Endothelial cell (in vitro differentiated cells): Measurements from ENCODE around the gene LACRT. TPM values are rescaled to one million over a fixed set of nuclear protein-coding genes. Genes with fewer than 3 reads are reported as not detected.

Source experiments
- DNase-seq: peaks from one replicate; pipeline ENCODE4 v3.0.0; 2021; ENCODE audit warnings: low spot score
- H3K27ac Mint-ChIP-seq: one replicate; pipeline ENCODE4 v1.8.0; 2021; ENCODE audit warnings: mixed read lengths, inconsistent platforms; ENCODE audit not compliant: unreplicated experiment
- H3K27me3 Mint-ChIP-seq: one replicate; pipeline ENCODE4 v1.8.0; 2021; ENCODE audit warnings: mild to moderate bottlenecking, moderate library complexity, mixed read lengths, inconsistent platforms; ENCODE audit not compliant: unreplicated experiment
- H3K36me3 Mint-ChIP-seq: one replicate; pipeline ENCODE4 v1.8.0; 2021; ENCODE audit warnings: mild to moderate bottlenecking, low read depth, mixed read lengths, inconsistent platforms; ENCODE audit not compliant: unreplicated experiment
- H3K4me1 Mint-ChIP-seq: one replicate; pipeline ENCODE4 v1.8.0; 2021; ENCODE audit warnings: mild to moderate bottlenecking, mixed read lengths, inconsistent platforms; ENCODE audit not compliant: unreplicated experiment
- H3K4me3 Mint-ChIP-seq: one replicate; pipeline ENCODE4 v1.8.0; 2021; ENCODE audit warnings: mild to moderate bottlenecking, mixed read lengths, inconsistent platforms; ENCODE audit not compliant: unreplicated experiment
- H3K9me3 Mint-ChIP-seq: one replicate; pipeline ENCODE4 v1.8.0; 2021; ENCODE audit warnings: mixed read lengths, inconsistent platforms; ENCODE audit not compliant: unreplicated experiment
- total RNA-seq: library from RNA; stranded (reverse); fragmentation: NEBNext Ultra II Directional; extraction: Animal tissue kit (Norgen Biotek cat#: 25700); gene quantifications from one replicate; pipeline ENCODE4 v1.2.1, GENCODE V29; 2021; ENCODE audit not compliant: unreplicated experiment
- TF ChIP-seq, protein P1 (sequence below): fragments of 200-600 bp; sonication (generic); IDR thresholded peaks from one replicate; pipeline ENCODE4 v1.5.0; 2021; ENCODE audit warnings: antibody characterized with exemption; ENCODE audit not compliant: unreplicated experiment

The LACRT gene
- total RNA-seq, 1 donor from 2014 or later: not detected

DNA sequence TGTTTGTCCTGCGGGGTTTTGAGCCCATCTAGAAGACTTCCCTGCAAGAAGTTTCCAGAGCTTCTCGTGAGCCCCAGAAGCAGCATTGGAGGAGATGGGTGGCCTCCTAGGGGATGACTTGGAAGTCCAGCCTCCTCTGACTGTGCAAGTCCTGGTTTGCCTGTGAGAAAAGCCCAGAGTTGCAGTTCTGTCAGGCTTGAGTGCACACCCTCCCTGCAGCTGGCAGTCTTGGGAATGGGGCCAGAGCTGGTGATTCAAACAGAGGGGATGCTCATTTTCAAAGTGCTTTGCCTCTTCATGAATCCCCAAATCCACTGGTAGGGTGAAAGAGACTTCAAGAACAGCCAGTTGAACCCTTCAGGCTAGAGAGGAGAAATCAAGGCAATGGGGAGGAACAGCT lies 42.4 kb downstream of the LACRT start:
- TF ChIP-seq, protein P1, sequence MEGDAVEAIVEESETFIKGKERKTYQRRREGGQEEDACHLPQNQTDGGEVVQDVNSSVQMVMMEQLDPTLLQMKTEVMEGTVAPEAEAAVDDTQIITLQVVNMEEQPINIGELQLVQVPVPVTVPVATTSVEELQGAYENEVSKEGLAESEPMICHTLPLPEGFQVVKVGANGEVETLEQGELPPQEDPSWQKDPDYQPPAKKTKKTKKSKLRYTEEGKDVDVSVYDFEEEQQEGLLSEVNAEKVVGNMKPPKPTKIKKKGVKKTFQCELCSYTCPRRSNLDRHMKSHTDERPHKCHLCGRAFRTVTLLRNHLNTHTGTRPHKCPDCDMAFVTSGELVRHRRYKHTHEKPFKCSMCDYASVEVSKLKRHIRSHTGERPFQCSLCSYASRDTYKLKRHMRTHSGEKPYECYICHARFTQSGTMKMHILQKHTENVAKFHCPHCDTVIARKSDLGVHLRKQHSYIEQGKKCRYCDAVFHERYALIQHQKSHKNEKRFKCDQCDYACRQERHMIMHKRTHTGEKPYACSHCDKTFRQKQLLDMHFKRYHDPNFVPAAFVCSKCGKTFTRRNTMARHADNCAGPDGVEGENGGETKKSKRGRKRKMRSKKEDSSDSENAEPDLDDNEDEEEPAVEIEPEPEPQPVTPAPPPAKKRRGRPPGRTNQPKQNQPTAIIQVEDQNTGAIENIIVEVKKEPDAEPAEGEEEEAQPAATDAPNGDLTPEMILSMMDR: no peak
- Mint-ChIP-seq H3K9me3 (no peaks in the 10 kb centered on the region), H3K4me1 (peaks cover 3% of the 10 kb centered on the region), H3K27me3 (peaks cover 14% of the 10 kb centered on the region), H3K27ac (no peak overlapping the region), H3K36me3 (no peaks in the 10 kb centered on the region), H3K4me3 (no peak overlapping the region)
- no peak for DNase-seq

DNA sequence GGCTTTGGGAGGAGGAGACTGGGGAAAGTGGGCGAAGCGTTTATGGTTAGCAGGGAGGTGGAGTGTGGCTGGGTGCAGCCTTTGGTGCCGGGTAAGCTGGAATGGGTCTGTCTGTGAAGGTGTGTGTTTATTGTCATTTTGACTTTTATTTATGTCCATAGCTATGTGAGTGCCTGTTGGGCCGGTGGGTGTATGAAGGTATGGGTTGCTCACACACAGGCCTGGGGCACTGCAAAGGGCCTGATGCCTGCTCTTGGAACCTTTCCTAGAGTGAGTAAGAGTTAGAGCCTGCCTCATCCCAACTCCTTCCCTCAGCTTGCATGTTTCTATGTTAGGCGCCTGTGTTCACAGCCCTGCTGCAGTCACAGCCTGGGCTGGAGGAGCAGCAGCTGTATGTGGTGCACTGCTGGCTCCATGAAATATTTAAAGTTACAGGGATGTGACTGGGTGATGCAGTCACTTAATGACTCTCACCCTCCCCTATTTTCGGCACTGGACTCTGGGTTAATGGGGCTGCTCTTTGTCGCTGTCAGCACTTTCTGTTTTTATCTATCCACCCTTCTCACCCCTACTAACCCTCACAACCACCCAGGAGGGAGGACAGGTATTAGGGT lies 43.6 kb downstream of the LACRT start:
- peaks cover 11% of the 10 kb centered on the region for H3K4me1 Mint-ChIP-seq
- no peaks in the 10 kb centered on the region for H3K36me3 Mint-ChIP-seq
- peaks cover 23% of the 10 kb centered on the region for H3K27me3 Mint-ChIP-seq
- no peak overlapping the region for H3K27ac Mint-ChIP-seq
- H3K9me3 Mint-ChIP-seq: no peaks in the 10 kb centered on the region
- H3K4me3 Mint-ChIP-seq: no peak overlapping the region
- DNase-seq: no peak
- TF ChIP-seq, protein P1: no peak

DNA sequence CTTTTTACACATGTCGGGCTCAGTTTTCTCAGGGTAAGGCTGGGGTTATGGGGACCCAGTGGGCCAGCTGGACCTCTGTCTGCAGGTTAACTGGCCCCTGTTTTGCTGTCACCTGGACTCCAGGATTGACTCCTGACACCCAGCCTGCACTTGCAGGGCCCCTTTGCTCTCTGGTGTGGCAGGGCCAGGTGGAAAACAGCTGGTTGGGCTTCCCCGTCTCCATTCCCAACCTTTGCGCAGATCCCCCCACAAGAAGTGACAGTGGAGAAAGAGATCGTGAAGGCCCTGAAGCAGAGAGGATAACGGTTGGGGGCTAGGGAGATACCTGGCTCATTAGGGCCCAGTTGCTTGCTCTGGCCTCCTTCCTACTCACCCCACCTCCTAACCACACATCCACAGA lies 44.7 kb downstream of the LACRT start:
- DNase-seq: no peak

DNA sequence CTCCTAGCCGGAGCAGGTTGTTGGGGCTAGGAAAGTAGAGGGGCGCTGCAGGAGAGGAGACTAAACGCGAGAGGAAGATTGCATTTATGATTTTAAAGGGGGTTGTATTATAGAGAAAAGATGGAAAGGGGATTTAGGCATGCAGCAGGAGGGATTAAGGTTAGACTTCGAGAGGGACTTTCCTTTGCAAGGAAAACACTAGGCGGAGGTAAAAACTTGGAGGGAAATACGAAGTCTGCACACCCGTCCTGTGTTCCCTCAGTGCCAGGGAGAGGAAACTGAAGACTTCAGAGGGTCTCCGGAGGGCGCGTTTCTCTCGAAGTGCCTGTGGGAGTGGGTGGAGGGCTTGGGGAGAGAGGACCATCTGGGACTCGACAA lies 45.8 kb downstream of the LACRT start:
- Mint-ChIP-seq H3K4me3 (peak overlapping the region; percentile 86), H3K27ac (no peak overlapping the region), H3K9me3 (no peaks in the 10 kb centered on the region), H3K4me1 (peaks cover 17% of the 10 kb centered on the region), H3K36me3 (no peaks in the 10 kb centered on the region), H3K27me3 (peaks cover 26% of the 10 kb centered on the region)
- TF ChIP-seq, protein P1: no peak
- DNase-seq: no peak

More for the DNA sequence above, 44.7 kb downstream of the LACRT start:
- Mint-ChIP-seq H3K9me3 (no peaks in the 10 kb centered on the region), H3K4me3 (peak overlapping the region; percentile 86), H3K36me3 (no peaks in the 10 kb centered on the region), H3K27ac (no peak overlapping the region), H3K4me1 (peaks cover 17% of the 10 kb centered on the region), H3K27me3 (peaks cover 27% of the 10 kb centered on the region)
- TF ChIP-seq, protein P1: no peak

DNA sequence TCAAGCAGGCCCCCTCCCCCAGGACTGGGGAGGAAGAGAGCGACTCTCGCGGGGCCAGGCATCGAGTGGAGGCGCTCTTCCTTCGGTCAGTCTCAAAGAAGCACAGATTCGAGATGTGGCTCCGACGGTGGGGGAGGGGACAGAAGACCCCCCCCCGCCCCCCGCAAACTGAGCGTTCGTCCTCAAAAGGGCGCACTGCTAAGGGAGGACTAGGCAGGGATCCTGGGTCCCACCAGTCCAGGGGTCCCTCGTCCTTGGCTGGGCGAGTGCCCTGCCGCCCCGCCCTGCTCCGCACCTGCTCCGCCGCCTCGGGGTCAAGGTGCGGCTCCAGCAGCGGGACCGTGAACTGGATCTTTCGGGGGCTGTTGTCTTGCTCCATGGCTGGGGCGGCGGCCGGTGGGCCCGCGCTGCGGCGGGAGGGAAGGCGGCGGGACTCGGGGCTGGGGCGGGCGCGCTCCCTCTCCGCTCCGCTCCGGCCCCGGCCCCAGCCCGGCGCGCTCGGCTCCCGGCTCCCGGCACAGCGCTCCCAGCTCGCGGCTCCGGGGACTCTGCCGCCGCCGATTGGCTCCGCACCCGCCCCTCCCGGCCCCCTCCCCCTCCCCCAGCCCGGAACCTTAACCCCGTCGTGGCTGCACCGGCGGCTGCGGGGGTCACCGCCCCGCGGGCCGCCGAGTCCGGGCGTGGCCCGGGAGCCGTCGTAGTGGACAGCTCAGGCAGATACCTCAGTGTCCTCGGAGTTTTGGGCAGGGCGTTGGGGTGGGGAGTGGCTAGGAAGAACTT lies 46.4 kb downstream of the LACRT start, which contains the start of gene PPP1R1A:
Gene PPP1R1A, minus strand, starts transcription at position 550 of the 780 bp plus-strand sequence. Its CDS starts 171 bp downstream, at position 379.
- TF ChIP-seq, protein P1: no peak
- Mint-ChIP-seq H3K36me3 (no peaks in the 10 kb centered on the region), H3K27ac (no peak within 1 kb of the TSS), H3K27me3 (peaks cover 26% of the 10 kb centered on the region), H3K4me1 (peaks cover 17% of the 10 kb centered on the region), H3K9me3 (no peaks in the 10 kb centered on the region), H3K4me3 (peak within 1 kb of the TSS; percentile 86)
- DNase-seq: peak; percentile 39
